Breast epithelium (tissue), 4 donors: Measurements from ENCODE around the gene SRRM3. TPM values are rescaled to one million over a fixed set of nuclear protein-coding genes. Genes with fewer than 3 reads are reported as not detected.

ENCODE experiments used
- DNase-seq, 2 donors: peaks; one replicate each; pipeline ENCODE4 v3.0.0-alpha.2; 2019; ENCODE audit warnings: low spot score in 2 of 2
- H3K27ac ChIP-seq, 2 donors: fragments of 200-600 bp; sonication (generic) in 1 of 2; one replicate each; pipeline ENCODE4 v1.5.1; 2016 to 2019; ENCODE audit warnings: mild to moderate bottlenecking in 1 of 2
- H3K27me3 ChIP-seq, 2 donors: fragments of 200-600 bp; sonication (generic) in 1 of 2; one replicate each; pipeline versions ENCODE4 v1.5.1 to v1.6.0; 2017 to 2019; ENCODE audit warnings: control low read depth in 1 of 2, mild to moderate bottlenecking in 1 of 2
- H3K36me3 ChIP-seq: fragments of 200-600 bp; one replicate; pipeline ENCODE4 v1.5.1; 2019
- H3K4me1 ChIP-seq, 2 donors: fragments of 200-600 bp; sonication (generic); one replicate each; pipeline ENCODE4 v1.5.1; 2016 to 2019; ENCODE audit warnings: control low read depth in 1 of 2
- H3K4me3 ChIP-seq, 3 donors: fragments of 200-600 bp; sonication (generic); 1 replicate in 2 of 3; 2 replicates in 1 of 3; pipeline ENCODE4 v1.5.1; 2016 to 2019; ENCODE audit warnings: mild to moderate bottlenecking in 3 of 3, moderate library complexity in 2 of 3
- H3K9me3 ChIP-seq, 2 donors: fragments of 200-600 bp; sonication (generic) in 1 of 2; one replicate each; pipeline ENCODE4 v1.5.1; 2016 to 2019; ENCODE audit warnings: control low read depth in 1 of 2
- CTCF ChIP-seq, 3 donors: fragments of 450-650 bp; IDR thresholded peaks; one replicate each; pipeline ENCODE4 v1.5.1; 2016 to 2017; ENCODE audit warnings: antibody characterized with exemption in 3 of 3, mild to moderate bottlenecking in 3 of 3, moderate library complexity in 3 of 3
- POLR2A ChIP-seq: fragments of 450-650 bp; IDR thresholded peaks from one replicate; pipeline ENCODE4 v1.6.1; 2016; ENCODE audit warnings: antibody characterized with exemption, mild to moderate bottlenecking, moderate library complexity
- POLR2AphosphoS5 ChIP-seq, 3 donors: sonication (generic); formaldehyde crosslinking; IDR thresholded peaks; one replicate each; pipeline ENCODE4 v1.6.1; 2017; ENCODE audit warnings: antibody characterized with exemption in 3 of 3
- intact Hi-C: fragments of 100-400 bp; cut with DNase I; formaldehyde crosslinking; loops from one replicate; pipeline ENCODE4 v1.15.1; 2023; ENCODE audit warnings: low total_unique reads
- total RNA-seq, 3 donors: library from RNA; depleted of rRNA; stranded (reverse); fragments of >200 nt; gene quantifications; one replicate each; pipeline ENCODE4 v1.1.0, GENCODE V29; 2016

Gene SRRM3
- total RNA-seq, 3 donors from 2014 or later, result 3.4 to 7.9 (median 3.4) TPM

- intact Hi-C loops, result loop anchor here (10.0 kb wide), 1 partner anchor 144 kb away; no protein-coding TSS in a partner anchor
- Histone ChIP-seq H3K9me3 (no peaks in the 10 kb centered on the region), H3K36me3 (no peaks in the 10 kb centered on the region), H3K27ac (peak overlapping the region; percentile 84 to 87), H3K27me3 (no peaks in the 10 kb centered on the region), H3K4me1 (no peaks in the 10 kb centered on the region), H3K4me3 (peak overlapping the region; percentile 71 to 72 (median 71))
- TF ChIP-seq POLR2A (no peak), CTCF (IDR thresholded peaks at IDR 0.05) (peak; percentile 29 to 50 (median 48)), POLR2AphosphoS5 (IDR thresholded peaks at IDR 0.05) (peak in 2 of 3 donors; percentile 16 to 57)
- peak in 1 of 2 donors; percentile 59 for DNase-seq
These were observed 117.0 kb downstream of the SRRM3 start for GRCh38 chr7:76318488-76319353.

GRCh38 chr7:76325092-76325491 lies 123.4 kb downstream of the SRRM3 start:
- no peak for TF ChIP-seq POLR2AphosphoS5 (IDR thresholded peaks at IDR 0.05)
- TF ChIP-seq POLR2A, result no peak
- no peak for TF ChIP-seq CTCF (IDR thresholded peaks at IDR 0.05)
- peaks cover 0 to 3% of the 10 kb centered on the region in 2 donors for H3K4me1 ChIP-seq
- H3K27ac ChIP-seq, result no peak overlapping the region
- H3K4me3 ChIP-seq, result no peak overlapping the region
- H3K36me3 ChIP-seq, result no peaks in the 10 kb centered on the region
- H3K27me3 ChIP-seq, result no peaks in the 10 kb centered on the region
- H3K9me3 ChIP-seq, result no peaks in the 10 kb centered on the region
- intact Hi-C loops, result no loop called here
- no peak for DNase-seq

DNA sequence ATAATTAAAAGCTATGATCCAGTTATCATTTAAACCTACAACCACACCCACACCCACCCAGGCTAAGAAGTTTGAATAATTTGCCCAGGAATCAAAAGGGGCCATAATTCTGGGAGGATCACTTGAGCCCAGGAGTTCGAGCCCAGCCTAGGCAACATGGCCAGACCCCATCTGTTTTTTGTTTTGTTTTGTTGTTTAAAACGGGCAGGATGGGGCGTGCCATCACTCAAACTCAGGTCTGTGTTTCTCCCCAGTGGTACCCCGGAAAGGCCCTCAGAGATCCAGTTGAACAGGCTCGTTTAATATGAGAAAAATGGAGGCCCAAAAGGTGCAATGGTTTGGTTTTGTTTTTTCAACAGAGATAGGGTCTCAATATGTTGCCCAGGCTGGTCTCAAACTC lies 124.1 kb downstream of the SRRM3 start:
- DNase-seq, result no peak
- no peak for TF ChIP-seq CTCF (IDR thresholded peaks at IDR 0.05)
- TF ChIP-seq POLR2AphosphoS5 (IDR thresholded peaks at IDR 0.05), result no peak
- TF ChIP-seq POLR2A, result no peak
- Histone ChIP-seq H3K4me3 (no peak overlapping the region), H3K9me3 (no peaks in the 10 kb centered on the region), H3K27me3 (no peaks in the 10 kb centered on the region), H3K4me1 (peaks cover 0 to 3% of the 10 kb centered on the region in 2 donors), H3K36me3 (no peaks in the 10 kb centered on the region), H3K27ac (no peak overlapping the region)
- intact Hi-C loops, result no loop called here

DNA sequence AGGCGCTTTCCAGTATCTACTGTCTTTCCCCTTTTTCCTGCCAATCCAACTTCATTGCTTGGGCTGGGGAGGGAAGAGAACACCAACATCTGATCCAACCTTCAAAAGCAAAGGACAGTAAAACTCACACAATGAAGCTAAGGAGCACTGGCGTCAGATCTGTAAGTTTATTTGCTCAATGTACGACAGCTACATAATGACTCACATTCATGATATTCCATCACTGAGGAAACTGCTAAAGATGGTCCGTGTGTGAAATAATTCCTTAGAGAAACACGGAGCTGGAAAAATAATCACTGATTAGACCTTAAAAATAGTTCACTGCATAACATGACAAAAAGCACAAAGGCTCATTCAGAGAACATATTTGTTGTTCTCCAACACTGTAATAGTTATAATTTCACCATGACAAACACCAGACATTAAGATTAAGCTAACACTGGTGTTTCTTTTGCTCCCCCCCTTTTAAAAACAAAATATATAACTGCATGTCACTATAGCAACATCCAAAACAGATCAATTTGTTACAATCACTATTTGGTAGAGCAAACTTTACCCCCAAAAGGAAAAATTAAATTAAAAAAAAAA lies 125.0 kb downstream of the SRRM3 start:
- no peak overlapping the region for H3K27ac ChIP-seq
- H3K27me3 ChIP-seq, result no peaks in the 10 kb centered on the region
- peaks cover 0 to 3% of the 10 kb centered on the region in 2 donors for H3K4me1 ChIP-seq
- intact Hi-C loops, result no loop called here
- no peaks in the 10 kb centered on the region for H3K9me3 ChIP-seq
- no peak for TF ChIP-seq CTCF (IDR thresholded peaks at IDR 0.05)
- H3K4me3 ChIP-seq, result no peak overlapping the region
- H3K36me3 ChIP-seq, result no peaks in the 10 kb centered on the region
- DNase-seq, result no peak

GRCh38 chr7:76327610-76328009 lies 125.9 kb downstream of the SRRM3 start:
- Histone ChIP-seq H3K36me3 (no peaks in the 10 kb centered on the region), H3K27me3 (no peaks in the 10 kb centered on the region), H3K27ac (no peak overlapping the region), H3K4me3 (no peak overlapping the region), H3K9me3 (no peaks in the 10 kb centered on the region), H3K4me1 (peaks cover 0 to 3% of the 10 kb centered on the region in 2 donors)
- DNase-seq, result no peak
- no peak for TF ChIP-seq POLR2A
- TF ChIP-seq CTCF (IDR thresholded peaks at IDR 0.05), result no peak
- TF ChIP-seq POLR2AphosphoS5 (IDR thresholded peaks at IDR 0.05), result no peak
- intact Hi-C loops, result no loop called here
